GM18951 (cell line): Measurements from ENCODE around the gene KIF18B.

ENCODE experiments used
- POLR2A ChIP-seq: IDR thresholded peaks from 4 replicates; pipeline ENCODE4 v1.6.1; 2011; ENCODE audit warnings: mild to moderate bottlenecking; ENCODE audit not compliant: insufficient read length, insufficient read depth; ENCODE audit errors: extremely low read depth
- in situ Hi-C: fragments of 300-500 bp; cut with MboI; formaldehyde crosslinking; loops from one replicate; pipeline ENCODE4 v1.12.0; 2022; ENCODE audit warnings: low sequenced_read_pairs, mixed read lengths, inconsistent platforms; ENCODE audit not compliant: unreplicated experiment

The KIF18B gene

GRCh38 chr17:44978807-44979206, 31.2 kb upstream of the KIF18B start:
- in situ Hi-C loops, result no loop called here
- no peak for TF ChIP-seq POLR2A

GRCh38 chr17:44977814-44978550, 30.4 kb upstream of the KIF18B start:
- in situ Hi-C loops, result no loop called here
- TF ChIP-seq POLR2A, result no peak

GRCh38 chr17:44977065-44977464, 29.5 kb upstream of the KIF18B start:
- in situ Hi-C loops, result no loop called here
- no peak for TF ChIP-seq POLR2A

- TF ChIP-seq POLR2A, result no peak
- in situ Hi-C loops, result no loop called here
These were observed 28.6 kb upstream of the KIF18B start for GRCh38 chr17:44976206-44976605.

- in situ Hi-C loops, result no loop called here
- no peak for TF ChIP-seq POLR2A
These were observed 25.4 kb upstream of the KIF18B start for GRCh38 chr17:44972953-44973352.

- no peak for TF ChIP-seq POLR2A
- in situ Hi-C loops, result no loop called here
These were observed 24.4 kb upstream of the KIF18B start for GRCh38 chr17:44971776-44972483.

- TF ChIP-seq POLR2A, result no peak
- in situ Hi-C loops, result no loop called here
These were observed 22.7 kb upstream of the KIF18B start for GRCh38 chr17:44970136-44970741.

- in situ Hi-C loops, result no loop called here
- TF ChIP-seq POLR2A, result no peak
These were observed 21.7 kb upstream of the KIF18B start for GRCh38 chr17:44969144-44969780.

GRCh38 chr17:44968225-44969143, 20.9 kb upstream of the KIF18B start, which contains the start of gene C1QL1:
Gene C1QL1 (minus strand): TSS chr17:44968303. CDS start chr17:44968048, 255 bp downstream.
- in situ Hi-C loops, result no loop called here
- no peak for TF ChIP-seq POLR2A

GRCh38 chr17:44967907-44968224, 20.3 kb upstream of the KIF18B start:
- no peak for TF ChIP-seq POLR2A

GRCh38 chr17:44967026-44967906, 19.7 kb upstream of the KIF18B start:
- in situ Hi-C loops, result no loop called here

More at GRCh38 chr17:44967907-44968224, 20.3 kb upstream of the KIF18B start:
- in situ Hi-C loops, result no loop called here

More at GRCh38 chr17:44967026-44967906, 19.7 kb upstream of the KIF18B start:
- TF ChIP-seq POLR2A, result no peak
